Liver (tissue), 9 donors: ENCODE measurements around the gene PSMB2. TPM values are rescaled to one million over a fixed set of nuclear protein-coding genes. Genes with fewer than 3 reads are reported as not detected.
"Not testable (repeated sequence)": the region's sequence is repeated elsewhere in the genome, so short reads cannot be mapped to it uniquely, and the experiment has no call there.

Source experiments
- DNase-seq: peaks from one replicate; pipeline ENCODE4 v3.0.0-alpha.2; 2017; ENCODE audit warnings: low spot score
- H3K27ac ChIP-seq, 2 donors: one replicate each; pipeline ENCODE4 v1.7.0; 2013; ENCODE audit warnings: inconsistent platforms in 2 of 2, low read length in 2 of 2, control low read depth in 1 of 2, low read depth in 1 of 2, mild to moderate bottlenecking in 1 of 2
- H3K27me3 ChIP-seq, 4 donors: one replicate each; pipeline versions ENCODE4 v1.6.1 to v1.7.0; 2013; ENCODE audit warnings: low read length in 3 of 4, inconsistent platforms in 1 of 4, mild to moderate bottlenecking in 1 of 4, moderate library complexity in 1 of 4; ENCODE audit not compliant: control insufficient read depth in 4 of 4, insufficient read depth in 4 of 4
- H3K36me3 ChIP-seq, 4 donors: one replicate each; pipeline versions ENCODE4 v1.6.1 to v1.7.0; 2013; ENCODE audit warnings: low read length in 3 of 4, mild to moderate bottlenecking in 3 of 4, low read depth in 1 of 4, moderate library complexity in 1 of 4; ENCODE audit not compliant: control insufficient read depth in 4 of 4, insufficient read depth in 3 of 4
- H3K4me1 ChIP-seq, 4 donors: one replicate each; pipeline versions ENCODE4 v1.6.1 to v1.7.0; 2013; ENCODE audit warnings: low read length in 3 of 4, mild to moderate bottlenecking in 3 of 4, moderate library complexity in 1 of 4; ENCODE audit not compliant: control insufficient read depth in 4 of 4, insufficient read depth in 4 of 4
- H3K4me3 ChIP-seq, 3 donors: one replicate each; pipeline versions ENCODE4 v1.6.1 to v1.7.0; 2013; ENCODE audit warnings: low read length in 3 of 3, control low read depth in 1 of 3, low read depth in 1 of 3, mild to moderate bottlenecking in 1 of 3
- H3K9ac ChIP-seq, 2 donors: one replicate each; pipeline ENCODE4 v1.7.0; 2013; ENCODE audit warnings: low read length in 2 of 2, mild to moderate bottlenecking in 2 of 2, moderate library complexity in 2 of 2, control low read depth in 1 of 2, low read depth in 1 of 2
- H3K9me3 ChIP-seq, 4 donors: one replicate each; pipeline versions ENCODE4 v1.6.1 to v1.7.0; 2013; ENCODE audit warnings: low read length in 3 of 4; ENCODE audit not compliant: control insufficient read depth in 4 of 4
- EGR1 ChIP-seq, 2 donors: IDR thresholded peaks; 2 replicates each; pipeline ENCODE4 v1.6.1; 2016 to 2018; ENCODE audit warnings: antibody characterized with exemption in 2 of 2, low read depth in 2 of 2
- FOXA1 ChIP-seq: IDR thresholded peaks from 2 replicates; pipeline ENCODE4 v1.6.1; 2016; ENCODE audit warnings: antibody characterized with exemption
- FOXA2 ChIP-seq: IDR thresholded peaks from 2 replicates; pipeline ENCODE4 v1.6.1; 2016; ENCODE audit warnings: antibody characterized with exemption
- GABPA ChIP-seq, 2 donors: IDR thresholded peaks in 1 of 2; conservative IDR thresholded peaks in 1 of 2; 2 replicates each; pipeline ENCODE4 v1.6.1; 2016; ENCODE audit warnings: antibody characterized with exemption in 2 of 2, mild to moderate bottlenecking in 1 of 2, moderate library complexity in 1 of 2
- HNF4A ChIP-seq, 2 donors: conservative IDR thresholded peaks; 2 replicates each; pipeline ENCODE4 v1.6.1; 2016; ENCODE audit warnings: antibody characterized with exemption in 2 of 2, mild to moderate bottlenecking in 2 of 2
- HNF4G ChIP-seq: IDR thresholded peaks from 2 replicates; pipeline ENCODE4 v1.6.1; 2016; ENCODE audit warnings: antibody characterized with exemption
- JUND ChIP-seq, 2 donors: IDR thresholded peaks; 2 replicates each; pipeline ENCODE4 v1.6.1; 2016; ENCODE audit warnings: antibody characterized with exemption in 2 of 2
- NR2F2 ChIP-seq: IDR thresholded peaks from 2 replicates; pipeline ENCODE4 v1.6.1; 2016; ENCODE audit warnings: antibody characterized with exemption
- RAD21 ChIP-seq, 2 donors: IDR thresholded peaks; 2 replicates each; pipeline ENCODE4 v1.6.1; 2016; ENCODE audit warnings: antibody characterized with exemption in 2 of 2, mild to moderate bottlenecking in 2 of 2
- RXRA ChIP-seq, 2 donors: IDR thresholded peaks; 2 replicates each; pipeline ENCODE4 v1.6.1; 2017 to 2018; ENCODE audit warnings: antibody characterized with exemption in 2 of 2, mild to moderate bottlenecking in 1 of 2
- SP1 ChIP-seq: IDR thresholded peaks from 2 replicates; pipeline ENCODE4 v1.6.1; 2018; ENCODE audit warnings: antibody characterized with exemption, mild to moderate bottlenecking
- TAF1 ChIP-seq: conservative IDR thresholded peaks from 2 replicates; pipeline ENCODE4 v1.6.1; 2016; ENCODE audit warnings: antibody characterized with exemption, mild to moderate bottlenecking
- YY1 ChIP-seq: IDR thresholded peaks from 2 replicates; pipeline ENCODE4 v1.6.1; 2016; ENCODE audit warnings: antibody characterized with exemption, mild to moderate bottlenecking
- WGBS: extraction: QIAGEN DNeasy Blood & Tissue Kit; methylation state at CpG from one replicate; pipeline ENCODE4 v1.1.7; 2013; 5-methylcytosine and 5-hydroxymethylcytosine counted together
- polyA plus RNA-seq, 2 donors: library from polyadenylated mRNA; stranded (reverse) in 1 of 2; unstranded in 1 of 2; fragments of 200-250 nt in 1 of 2; fragments of >200 nt in 1 of 2; fragmentation: Nextera tagmentation in 1 of 2; extraction: Ambion mirVana in 1 of 2; gene quantifications; one replicate each; pipeline versions ENCODE4 v1.2.1 to v1.2.3, GENCODE V29; 2013 to 2015
- total RNA-seq, 2 donors: library from RNA; depleted of rRNA; stranded (reverse); fragments of >200 nt; gene quantifications; one replicate each; pipeline ENCODE4 v1.2.3, GENCODE V29; 2014
- TF ChIP-seq, protein P1 (sequence below): IDR thresholded peaks from 2 replicates; pipeline ENCODE4 v1.6.1; 2016; ENCODE audit warnings: antibody characterized with exemption, mild to moderate bottlenecking
- TF ChIP-seq, protein P2 (sequence below): IDR thresholded peaks from 2 replicates; pipeline ENCODE4 v1.6.1; 2016; ENCODE audit warnings: antibody characterized with exemption
- TF ChIP-seq, protein P3 (sequence below): IDR thresholded peaks from 2 replicates; pipeline ENCODE4 v1.6.1; 2016; ENCODE audit warnings: antibody characterized with exemption
- TF ChIP-seq, protein P4 (sequence below): fragments of 150-350 bp; IDR thresholded peaks from 2 replicates; pipeline ENCODE4 v1.5.1; 2017; ENCODE audit warnings: improper control_type of control experiment, low read depth, low read length; ENCODE audit not compliant: missing input control
- TF ChIP-seq, protein P5 (sequence below): IDR thresholded peaks from 2 replicates; pipeline ENCODE4 v1.6.1; 2016; ENCODE audit warnings: antibody characterized with exemption
- donor health status: healthy.
- donor health status: healthy.
- donor health status: healthy.
- donor health status: healthy.
- donor health status: healthy.

The PSMB2 gene
- total and polyA plus RNA-seq, 4 donors: 19.1 to 76.6 (median 40.8) TPM

DNA sequence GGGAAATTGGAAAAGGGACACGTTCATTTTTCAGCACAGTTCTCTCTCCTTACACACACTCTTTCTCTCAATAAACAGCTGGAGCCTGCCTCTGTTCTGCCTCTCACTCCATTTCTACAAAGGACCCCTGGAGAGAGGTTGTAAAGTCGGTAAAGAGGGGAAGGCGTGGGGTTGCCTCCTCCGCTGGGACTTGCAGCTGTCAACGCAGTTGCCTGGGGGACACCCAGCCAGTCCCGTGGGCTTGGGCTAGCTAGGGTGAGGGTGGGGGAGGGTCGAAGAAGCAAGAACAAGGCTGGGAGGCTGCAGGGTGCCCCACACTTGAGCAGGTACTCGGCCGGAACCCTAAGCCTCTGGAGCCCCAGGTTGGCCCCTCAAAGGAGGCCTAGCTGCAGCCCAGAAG, 49.8 kb upstream of the PSMB2 start:
- Histone ChIP-seq H3K9me3 (no peaks in the 10 kb centered on the region), H3K9ac (no peak overlapping the region), H3K4me1 (no peaks in the 10 kb centered on the region), H3K27me3 (peaks cover 0 to under 1% (median 0%) of the 10 kb centered on the region in 4 donors), H3K36me3 (no peaks in the 10 kb centered on the region), H3K4me3 (no peak overlapping the region), H3K27ac (no peak overlapping the region)
- TF ChIP-seq, protein P1, sequence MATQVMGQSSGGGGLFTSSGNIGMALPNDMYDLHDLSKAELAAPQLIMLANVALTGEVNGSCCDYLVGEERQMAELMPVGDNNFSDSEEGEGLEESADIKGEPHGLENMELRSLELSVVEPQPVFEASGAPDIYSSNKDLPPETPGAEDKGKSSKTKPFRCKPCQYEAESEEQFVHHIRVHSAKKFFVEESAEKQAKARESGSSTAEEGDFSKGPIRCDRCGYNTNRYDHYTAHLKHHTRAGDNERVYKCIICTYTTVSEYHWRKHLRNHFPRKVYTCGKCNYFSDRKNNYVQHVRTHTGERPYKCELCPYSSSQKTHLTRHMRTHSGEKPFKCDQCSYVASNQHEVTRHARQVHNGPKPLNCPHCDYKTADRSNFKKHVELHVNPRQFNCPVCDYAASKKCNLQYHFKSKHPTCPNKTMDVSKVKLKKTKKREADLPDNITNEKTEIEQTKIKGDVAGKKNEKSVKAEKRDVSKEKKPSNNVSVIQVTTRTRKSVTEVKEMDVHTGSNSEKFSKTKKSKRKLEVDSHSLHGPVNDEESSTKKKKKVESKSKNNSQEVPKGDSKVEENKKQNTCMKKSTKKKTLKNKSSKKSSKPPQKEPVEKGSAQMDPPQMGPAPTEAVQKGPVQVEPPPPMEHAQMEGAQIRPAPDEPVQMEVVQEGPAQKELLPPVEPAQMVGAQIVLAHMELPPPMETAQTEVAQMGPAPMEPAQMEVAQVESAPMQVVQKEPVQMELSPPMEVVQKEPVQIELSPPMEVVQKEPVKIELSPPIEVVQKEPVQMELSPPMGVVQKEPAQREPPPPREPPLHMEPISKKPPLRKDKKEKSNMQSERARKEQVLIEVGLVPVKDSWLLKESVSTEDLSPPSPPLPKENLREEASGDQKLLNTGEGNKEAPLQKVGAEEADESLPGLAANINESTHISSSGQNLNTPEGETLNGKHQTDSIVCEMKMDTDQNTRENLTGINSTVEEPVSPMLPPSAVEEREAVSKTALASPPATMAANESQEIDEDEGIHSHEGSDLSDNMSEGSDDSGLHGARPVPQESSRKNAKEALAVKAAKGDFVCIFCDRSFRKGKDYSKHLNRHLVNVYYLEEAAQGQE: no peak
- TF ChIP-seq, protein P2, sequence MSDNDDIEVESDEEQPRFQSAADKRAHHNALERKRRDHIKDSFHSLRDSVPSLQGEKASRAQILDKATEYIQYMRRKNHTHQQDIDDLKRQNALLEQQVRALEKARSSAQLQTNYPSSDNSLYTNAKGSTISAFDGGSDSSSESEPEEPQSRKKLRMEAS: no peak
- TF ChIP-seq NR2F2 (no peak), HNF4G (no peak), GABPA (IDR thresholded peaks at IDR 0.05 in 1 of 2, conservative IDR thresholded peaks at IDR 0.05 in 1 of 2) (no peak), RXRA (IDR thresholded peaks at IDR 0.05) (no peak), RAD21 (IDR thresholded peaks at IDR 0.05) (no peak), JUND (IDR thresholded peaks at IDR 0.05) (no peak), HNF4A (conservative IDR thresholded peaks at IDR 0.05) (no peak), FOXA1 (no peak), SP1 (no peak), EGR1 (IDR thresholded peaks at IDR 0.05; ENCODE audit: low read depth in 2 of 2) (no peak), FOXA2 (no peak), YY1 (no peak), TAF1 (no peak)
- TF ChIP-seq, protein P3, sequence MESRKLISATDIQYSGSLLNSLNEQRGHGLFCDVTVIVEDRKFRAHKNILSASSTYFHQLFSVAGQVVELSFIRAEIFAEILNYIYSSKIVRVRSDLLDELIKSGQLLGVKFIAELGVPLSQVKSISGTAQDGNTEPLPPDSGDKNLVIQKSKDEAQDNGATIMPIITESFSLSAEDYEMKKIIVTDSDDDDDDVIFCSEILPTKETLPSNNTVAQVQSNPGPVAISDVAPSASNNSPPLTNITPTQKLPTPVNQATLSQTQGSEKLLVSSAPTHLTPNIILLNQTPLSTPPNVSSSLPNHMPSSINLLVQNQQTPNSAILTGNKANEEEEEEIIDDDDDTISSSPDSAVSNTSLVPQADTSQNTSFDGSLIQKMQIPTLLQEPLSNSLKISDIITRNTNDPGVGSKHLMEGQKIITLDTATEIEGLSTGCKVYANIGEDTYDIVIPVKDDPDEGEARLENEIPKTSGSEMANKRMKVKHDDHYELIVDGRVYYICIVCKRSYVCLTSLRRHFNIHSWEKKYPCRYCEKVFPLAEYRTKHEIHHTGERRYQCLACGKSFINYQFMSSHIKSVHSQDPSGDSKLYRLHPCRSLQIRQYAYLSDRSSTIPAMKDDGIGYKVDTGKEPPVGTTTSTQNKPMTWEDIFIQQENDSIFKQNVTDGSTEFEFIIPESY: no peak
- TF ChIP-seq, protein P4, sequence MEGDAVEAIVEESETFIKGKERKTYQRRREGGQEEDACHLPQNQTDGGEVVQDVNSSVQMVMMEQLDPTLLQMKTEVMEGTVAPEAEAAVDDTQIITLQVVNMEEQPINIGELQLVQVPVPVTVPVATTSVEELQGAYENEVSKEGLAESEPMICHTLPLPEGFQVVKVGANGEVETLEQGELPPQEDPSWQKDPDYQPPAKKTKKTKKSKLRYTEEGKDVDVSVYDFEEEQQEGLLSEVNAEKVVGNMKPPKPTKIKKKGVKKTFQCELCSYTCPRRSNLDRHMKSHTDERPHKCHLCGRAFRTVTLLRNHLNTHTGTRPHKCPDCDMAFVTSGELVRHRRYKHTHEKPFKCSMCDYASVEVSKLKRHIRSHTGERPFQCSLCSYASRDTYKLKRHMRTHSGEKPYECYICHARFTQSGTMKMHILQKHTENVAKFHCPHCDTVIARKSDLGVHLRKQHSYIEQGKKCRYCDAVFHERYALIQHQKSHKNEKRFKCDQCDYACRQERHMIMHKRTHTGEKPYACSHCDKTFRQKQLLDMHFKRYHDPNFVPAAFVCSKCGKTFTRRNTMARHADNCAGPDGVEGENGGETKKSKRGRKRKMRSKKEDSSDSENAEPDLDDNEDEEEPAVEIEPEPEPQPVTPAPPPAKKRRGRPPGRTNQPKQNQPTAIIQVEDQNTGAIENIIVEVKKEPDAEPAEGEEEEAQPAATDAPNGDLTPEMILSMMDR: no peak
- TF ChIP-seq, protein P5, sequence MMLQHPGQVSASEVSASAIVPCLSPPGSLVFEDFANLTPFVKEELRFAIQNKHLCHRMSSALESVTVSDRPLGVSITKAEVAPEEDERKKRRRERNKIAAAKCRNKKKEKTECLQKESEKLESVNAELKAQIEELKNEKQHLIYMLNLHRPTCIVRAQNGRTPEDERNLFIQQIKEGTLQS: no peak
- no peak for DNase-seq
- WGBS: 42% methylated on average over 9 of the region's 9 CpGs

DNA sequence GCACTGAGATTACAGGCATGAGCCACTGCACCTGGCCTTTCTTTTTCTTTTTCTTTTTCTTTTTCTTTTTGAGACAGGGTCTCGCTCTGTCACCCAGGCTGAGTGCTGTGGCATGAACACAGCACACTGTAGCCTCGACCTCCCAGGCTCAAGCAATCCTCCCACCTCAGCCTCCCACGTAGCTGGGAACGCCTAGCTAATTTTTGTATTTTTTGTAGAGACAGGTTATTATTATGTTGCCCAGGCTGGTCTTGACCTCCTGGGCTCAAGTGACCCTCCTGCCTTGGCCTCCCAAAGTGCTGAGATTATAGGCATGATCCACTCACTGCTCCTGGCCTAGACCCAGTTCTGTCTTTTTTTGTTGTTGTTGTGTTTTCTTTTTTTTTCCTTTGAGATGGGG, 48.8 kb upstream of the PSMB2 start:
- H3K4me3 ChIP-seq, H3K27me3 ChIP-seq, H3K27ac ChIP-seq, H3K36me3 ChIP-seq, H3K4me1 ChIP-seq, H3K9ac ChIP-seq, H3K9me3 ChIP-seq, DNase-seq: not testable (repeated sequence)
- 89% methylated on average over 4 of the region's 4 CpGs for WGBS
